Activated CD8-positive, alpha-beta T cell treated with anti-CD3 and anti-CD28 coated beads, Interleukin-2, amount 10 ng/mL, durations not matched to agents 7 days and 5 days (primary cell): ENCODE measurements around the gene IQCE. TPM values are rescaled to one million over a fixed set of nuclear protein-coding genes. Genes with fewer than 3 reads are reported as not detected.

Experiments
- ATAC-seq: fragments of 150-1000 bp; cut with Tn5 transposase; one replicate; pipeline ENCODE4 v1.10.0; 2021; ENCODE audit warnings: moderate library complexity
- CTCF ChIA-PET: fragments of 350-600 bp; sonication (Branson Sonifier 250); formaldehyde crosslinking; loops from one replicate; lab custom pipeline; 2021; ENCODE audit warnings: antibody characterized with exemption; lab: Charles Lee
- POLR2A ChIA-PET: fragments of 350-600 bp; sonication (Branson Sonifier 250); formaldehyde crosslinking; loops from one replicate; lab custom pipeline; 2021; ENCODE audit warnings: antibody characterized with exemption; lab: Charles Lee
- DNase-seq: peaks from one replicate; pipeline ENCODE4 v3.0.0-alpha.2; 2020
- H3K27ac Mint-ChIP-seq: one replicate; pipeline ENCODE4 v1.8.0; 2021; ENCODE audit warnings: mild to moderate bottlenecking, mixed read lengths
- H3K27me3 Mint-ChIP-seq: one replicate; pipeline ENCODE4 v1.8.0; 2021; ENCODE audit warnings: low read depth, mixed read lengths
- H3K36me3 Mint-ChIP-seq: one replicate; pipeline ENCODE4 v1.8.0; 2021; ENCODE audit warnings: low read depth, mixed read lengths
- H3K4me1 Mint-ChIP-seq: one replicate; pipeline ENCODE4 v1.8.0; 2021; ENCODE audit warnings: low read depth, mixed read lengths
- H3K4me3 Mint-ChIP-seq: one replicate; pipeline ENCODE4 v1.8.0; 2021; ENCODE audit warnings: mild to moderate bottlenecking, mixed read lengths
- H3K9me3 Mint-ChIP-seq: one replicate; pipeline ENCODE4 v1.8.0; 2022; ENCODE audit warnings: mixed read lengths; ENCODE audit not compliant: insufficient read depth
- total RNA-seq, 2 experiments: library from RNA; stranded (reverse); gene quantifications; one replicate each; pipeline ENCODE4 v1.2.3, GENCODE V29; 2021

The IQCE gene
- total RNA-seq, 2 experiments from 2014 or later: 11.6 to 12.4 TPM

GRCh38 chr7:2537981-2538851 is 20.6 kb upstream of the IQCE start:
- ChIA-PET CTCF (no interaction called here), POLR2A (no interaction called here)
- peaks cover 10% of the 10 kb centered on the region for H3K36me3 Mint-ChIP-seq
- no peaks in the 10 kb centered on the region for H3K9me3 Mint-ChIP-seq
- DNase-seq (no peak), ATAC-seq (peak; percentile 24)
- no peaks in the 10 kb centered on the region for H3K4me1 Mint-ChIP-seq
- H3K4me3 Mint-ChIP-seq: no peak overlapping the region
- H3K27ac Mint-ChIP-seq: no peak overlapping the region
- no peaks in the 10 kb centered on the region for H3K27me3 Mint-ChIP-seq

GRCh38 chr7:2539031-2539911 is 19.5 kb upstream of the IQCE start:
- CTCF ChIA-PET: no interaction called here
- no peak overlapping the region for H3K27ac Mint-ChIP-seq
- no peak for ATAC-seq
- DNase-seq: no peak
- POLR2A ChIA-PET: no interaction called here
- peaks cover 13% of the 10 kb centered on the region for H3K36me3 Mint-ChIP-seq
- no peaks in the 10 kb centered on the region for H3K9me3 Mint-ChIP-seq
- no peak overlapping the region for H3K4me3 Mint-ChIP-seq
- H3K27me3 Mint-ChIP-seq: no peaks in the 10 kb centered on the region
- no peaks in the 10 kb centered on the region for H3K4me1 Mint-ChIP-seq

GRCh38 chr7:2540133-2540532 is 18.6 kb upstream of the IQCE start:
- H3K9me3 Mint-ChIP-seq: no peaks in the 10 kb centered on the region
- POLR2A ChIA-PET: interaction anchor here (0.6 to 1.5 kb wide), 2 partner anchors 66 to 170 kb away, joined by 4 read pairs; no protein-coding TSS in a partner anchor
- ATAC-seq (no peak), DNase-seq (no peak)
- H3K4me3 Mint-ChIP-seq: no peak overlapping the region
- peaks cover 16% of the 10 kb centered on the region for H3K36me3 Mint-ChIP-seq
- no peaks in the 10 kb centered on the region for H3K27me3 Mint-ChIP-seq
- no peak overlapping the region for H3K27ac Mint-ChIP-seq
- H3K4me1 Mint-ChIP-seq: no peaks in the 10 kb centered on the region
- CTCF ChIA-PET: interaction anchor here (0.7 kb wide), 2 partner anchors 13 to 72 kb away, joined by 3 to 4 read pairs; no protein-coding TSS in a partner anchor

- no peaks in the 10 kb centered on the region for H3K4me1 Mint-ChIP-seq
- CTCF ChIA-PET: interaction anchor here (0.7 kb wide), 2 partner anchors 13 to 72 kb away, joined by 3 to 4 read pairs; no protein-coding TSS in a partner anchor
- no peak for DNase-seq
These were observed 18.1 kb upstream of the IQCE start for GRCh38 chr7:2540641-2541051.

GRCh38 chr7:2541291-2542010 is 17.3 kb upstream of the IQCE start:
- Mint-ChIP-seq H3K4me1 (no peaks in the 10 kb centered on the region), H3K9me3 (no peaks in the 10 kb centered on the region), H3K4me3 (no peak overlapping the region), H3K36me3 (peaks cover 22% of the 10 kb centered on the region), H3K27ac (no peak overlapping the region), H3K27me3 (no peaks in the 10 kb centered on the region)
- ChIA-PET CTCF (no interaction called here), POLR2A (interaction anchor here (0.6 to 1.5 kb wide), 2 partner anchors 14 to 169 kb away, joined by 3 to 4 read pairs; no protein-coding TSS in a partner anchor)
- no peak for DNase-seq
- ATAC-seq: no peak

More at GRCh38 chr7:2540641-2541051, 18.1 kb upstream of the IQCE start:
- Mint-ChIP-seq H3K36me3 (peaks cover 17% of the 10 kb centered on the region), H3K27ac (no peak overlapping the region), H3K4me3 (no peak overlapping the region), H3K27me3 (no peaks in the 10 kb centered on the region), H3K9me3 (no peaks in the 10 kb centered on the region)
- no peak for ATAC-seq
- POLR2A ChIA-PET: interaction anchor here (0.6 to 1.5 kb wide), 2 partner anchors 66 to 169 kb away, joined by 4 read pairs; no protein-coding TSS in a partner anchor

- no peak for DNase-seq
- Mint-ChIP-seq H3K4me1 (no peaks in the 10 kb centered on the region), H3K9me3 (no peaks in the 10 kb centered on the region), H3K36me3 (peaks cover 28% of the 10 kb centered on the region), H3K4me3 (no peak overlapping the region), H3K27ac (no peak overlapping the region), H3K27me3 (no peaks in the 10 kb centered on the region)
- ChIA-PET CTCF (no interaction called here), POLR2A (interaction anchor here (1.0 kb wide), 1 partner anchor 13 kb away, joined by 3 read pairs; the partner anchor contains the start of gene BRAT1)
- ATAC-seq: no peak
These were observed 16.5 kb upstream of the IQCE start for GRCh38 chr7:2542011-2542915.

- Mint-ChIP-seq H3K9me3 (no peaks in the 10 kb centered on the region), H3K27me3 (no peaks in the 10 kb centered on the region), H3K4me1 (no peaks in the 10 kb centered on the region), H3K27ac (peak overlapping the region; percentile 25), H3K4me3 (no peak overlapping the region), H3K36me3 (peaks cover 33% of the 10 kb centered on the region)
- ATAC-seq (no peak), DNase-seq (no peak)
- ChIA-PET CTCF (no interaction called here), POLR2A (interaction anchor here (1.0 kb wide), 1 partner anchor 12 kb away, joined by 3 read pairs; the partner anchor contains the start of gene BRAT1)
These were observed 15.6 kb upstream of the IQCE start for GRCh38 chr7:2542916-2543871.

GRCh38 chr7:2544541-2545188 is 14.1 kb upstream of the IQCE start:
- Mint-ChIP-seq H3K4me3 (no peak overlapping the region), H3K27me3 (no peaks in the 10 kb centered on the region), H3K27ac (peak overlapping the region; percentile 6), H3K36me3 (peaks cover 37% of the 10 kb centered on the region), H3K4me1 (peaks cover 4% of the 10 kb centered on the region), H3K9me3 (no peaks in the 10 kb centered on the region)
- DNase-seq (no peak), ATAC-seq (no peak)
- POLR2A ChIA-PET: no interaction called here
- CTCF ChIA-PET: no interaction called here

GRCh38 chr7:2545746-2546425 is 12.9 kb upstream of the IQCE start:
- H3K36me3 Mint-ChIP-seq: peaks cover 41% of the 10 kb centered on the region
- DNase-seq: no peak
- no peak overlapping the region for H3K27ac Mint-ChIP-seq
- POLR2A ChIA-PET: interaction anchor here (0.7 kb wide), 1 partner anchor 442 kb away, joined by 4 read pairs; no protein-coding TSS in a partner anchor
- ATAC-seq: no peak
- H3K4me1 Mint-ChIP-seq: peaks cover 10% of the 10 kb centered on the region
- H3K4me3 Mint-ChIP-seq: no peak overlapping the region
- CTCF ChIA-PET: interaction anchor here (0.9 kb wide), 1 partner anchor 10 kb away, joined by 4 read pairs; the partner anchor contains the start of gene BRAT1
- no peaks in the 10 kb centered on the region for H3K27me3 Mint-ChIP-seq
- no peaks in the 10 kb centered on the region for H3K9me3 Mint-ChIP-seq
